ENCODE measurements around the gene SERPINC1.
"Not testable (repeated sequence)": the region's sequence is repeated elsewhere in the genome, so short reads cannot be mapped to it uniquely, and the experiment has no call there.

SERPINC1 gene

DNA sequence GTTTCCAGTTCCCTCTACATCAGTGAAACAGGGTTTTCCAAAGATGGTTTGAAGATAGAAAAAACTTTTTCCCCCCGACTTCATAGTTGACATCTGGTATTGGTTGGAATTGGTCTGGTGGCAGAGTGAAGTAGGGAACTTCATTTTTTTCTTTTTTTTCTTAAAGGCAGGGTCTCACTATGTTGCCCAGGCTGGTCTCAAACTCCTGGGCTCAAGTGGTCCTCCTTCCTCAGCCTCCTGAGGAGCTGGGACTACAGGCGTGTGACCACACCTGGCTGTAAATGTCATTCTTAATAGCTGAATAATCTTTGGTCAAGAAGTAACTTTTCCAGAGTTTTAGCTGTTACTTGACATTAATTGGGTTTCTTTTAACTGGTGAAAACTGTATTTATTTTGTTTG lies 27.2 kb downstream of the SERPINC1 start:
- no peak for DNase-seq (ENCODE audit: low spot score)

DNA sequence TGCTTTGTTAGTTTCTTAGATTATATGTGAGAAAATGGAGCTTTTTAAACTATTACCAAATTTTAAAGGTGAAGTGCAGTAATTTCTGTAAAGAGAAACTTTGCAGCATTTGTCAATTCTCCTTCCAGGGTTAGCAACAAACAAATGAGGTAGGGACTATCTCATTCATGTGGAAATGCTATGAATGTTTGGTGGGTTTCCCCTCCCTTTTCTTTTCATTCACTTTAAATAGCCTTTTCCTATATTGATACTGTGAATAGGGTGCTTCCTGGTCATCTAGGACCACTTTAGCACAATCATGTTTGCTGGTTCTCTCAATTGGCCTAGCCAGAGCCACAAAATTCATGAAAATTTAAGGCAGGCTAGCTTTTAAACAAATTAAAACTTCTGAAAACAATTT lies 28.4 kb downstream of the SERPINC1 start:
- no peak for DNase-seq (ENCODE audit: low spot score)

DNA sequence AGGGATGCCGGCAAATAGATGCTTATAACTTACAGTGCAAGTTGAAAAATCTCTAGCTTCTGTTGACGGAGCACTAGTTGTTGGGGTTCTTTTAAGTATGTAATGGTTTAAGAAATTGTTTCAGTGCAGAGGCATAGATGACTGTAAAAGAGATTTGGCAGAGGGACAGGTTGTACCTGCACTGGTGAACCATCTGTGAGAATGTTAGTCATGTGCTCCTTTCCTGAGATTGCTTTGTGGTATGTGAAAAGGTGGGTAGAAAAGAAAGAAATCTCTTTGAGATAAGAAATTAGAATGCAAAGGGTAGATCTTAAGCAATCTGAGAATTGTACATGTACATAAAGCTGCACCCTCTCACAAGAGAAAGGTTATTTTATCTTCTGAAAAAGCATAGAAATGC lies 29.5 kb downstream of the SERPINC1 start:
- DNase-seq (ENCODE audit: low spot score) = no peak

DNA sequence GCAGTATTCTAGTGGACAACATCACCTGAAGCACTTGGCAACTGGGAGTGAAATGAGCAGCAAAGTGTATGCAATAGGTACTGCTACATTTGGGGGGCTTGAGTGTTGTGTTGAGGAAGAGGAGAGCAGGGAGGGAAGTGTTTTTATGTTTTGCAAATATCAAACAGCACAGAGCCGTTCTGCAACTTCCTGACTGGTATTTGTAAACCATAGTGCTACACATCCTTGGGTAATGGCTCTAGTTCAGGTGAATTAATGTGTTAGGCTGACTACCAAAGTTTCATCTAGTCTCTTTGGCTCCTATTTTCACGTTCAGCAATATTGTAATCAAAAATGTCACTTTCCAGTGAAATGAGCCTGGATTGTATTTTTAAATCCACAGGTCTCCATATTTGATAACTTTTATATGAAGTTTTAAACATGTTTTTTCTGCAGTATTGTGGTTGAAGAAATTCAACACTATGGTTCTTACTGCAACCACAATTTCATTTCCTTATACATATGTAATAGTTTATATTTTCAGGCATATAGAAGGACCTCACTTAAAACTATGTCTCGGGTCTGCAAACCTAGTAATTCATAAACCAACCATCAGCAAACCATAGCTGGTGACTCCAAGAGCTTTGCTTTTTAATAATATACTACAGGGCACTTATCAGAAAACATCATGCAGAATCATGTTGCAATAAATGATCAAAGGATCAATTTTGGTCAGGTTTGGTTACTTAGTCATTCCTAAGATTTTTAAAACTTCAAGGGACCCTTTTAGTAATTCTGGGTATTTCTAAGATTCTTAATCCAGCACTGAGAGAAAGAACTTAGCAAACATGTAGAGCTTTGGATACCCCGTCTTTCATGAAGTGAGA lies 30.1 kb downstream of the SERPINC1 start:
- DNase-seq (ENCODE audit: low spot score) = no peak

DNA sequence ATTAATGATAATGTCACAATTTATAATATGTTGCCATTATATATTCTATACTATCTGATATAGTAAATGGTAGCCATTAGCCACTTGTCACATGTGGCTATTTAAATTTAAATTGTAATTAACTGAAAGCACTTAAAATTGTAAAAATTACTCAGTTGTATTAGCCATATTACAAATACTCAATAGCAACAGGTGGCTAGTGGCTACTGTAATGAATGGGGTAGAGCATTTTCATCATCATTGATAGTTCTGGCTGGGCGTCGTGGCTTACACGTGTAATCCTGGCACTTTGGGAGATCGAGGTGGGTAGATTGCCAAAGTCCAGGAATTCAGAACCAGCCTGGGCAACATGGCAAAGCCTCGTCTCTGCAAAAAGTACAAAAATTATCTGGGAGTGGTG lies 32.4 kb downstream of the SERPINC1 start:
- DNase-seq (ENCODE audit: low spot score) = no peak

DNA sequence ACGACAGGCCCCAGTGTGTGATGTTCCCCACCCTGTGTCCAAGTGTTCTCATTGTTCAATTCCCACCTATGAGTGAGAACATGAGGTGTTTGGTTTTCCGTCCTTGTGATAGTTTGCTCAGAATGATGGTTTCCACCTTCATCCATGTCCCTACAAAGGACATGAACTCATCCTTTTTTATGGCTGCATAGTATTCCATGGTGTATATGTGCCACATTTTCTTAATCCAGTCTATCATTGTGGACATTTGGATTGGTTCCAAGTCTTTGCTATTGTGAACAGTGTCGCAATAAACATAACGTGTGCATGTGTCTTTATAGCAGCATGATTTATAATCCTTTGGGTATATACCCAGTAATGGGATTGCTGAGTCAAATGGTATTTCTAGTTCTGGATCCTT lies 36.0 kb downstream of the SERPINC1 start:
- not testable (repeated sequence) for DNase-seq (ENCODE audit: low spot score)

DNA sequence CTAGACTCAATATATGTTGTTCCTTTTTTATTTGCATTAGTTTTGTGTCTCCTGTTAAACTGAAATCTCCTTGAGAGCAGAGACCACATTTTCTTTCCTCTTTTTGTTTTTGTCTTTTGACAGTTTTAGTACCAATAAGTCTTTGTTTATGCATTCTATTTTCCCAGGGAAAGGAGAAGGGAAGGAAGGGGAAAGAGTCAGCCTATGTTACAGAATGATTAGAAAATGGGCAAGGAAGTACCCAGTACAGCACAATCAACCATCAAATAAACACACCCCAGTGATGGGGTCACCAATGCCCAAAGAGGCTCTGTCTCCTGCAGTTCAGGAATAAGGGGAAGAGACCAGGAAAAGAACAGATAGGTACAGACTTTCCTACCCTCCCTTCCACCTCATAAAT lies 38.9 kb downstream of the SERPINC1 start:
- no peak for DNase-seq (ENCODE audit: low spot score)

DNA sequence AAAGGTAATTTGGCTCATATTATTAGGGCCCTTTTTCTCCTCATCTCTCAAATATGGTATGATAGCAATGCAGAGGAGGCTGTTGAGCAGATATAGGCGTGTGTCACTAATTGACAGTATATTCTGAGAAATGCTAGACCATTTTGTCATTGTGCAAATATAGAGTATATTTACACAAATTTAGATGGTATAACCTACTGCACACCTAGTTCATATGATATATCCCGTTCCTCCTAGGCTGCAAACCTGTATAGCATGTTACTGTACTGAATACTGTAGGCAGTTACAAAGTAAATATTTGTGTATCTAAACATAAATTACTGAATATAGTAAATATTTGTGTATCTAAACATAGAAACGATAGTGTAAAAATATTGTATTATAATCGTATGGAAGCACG lies 40.4 kb downstream of the SERPINC1 start:
- no peak for DNase-seq (ENCODE audit: low spot score)

DNA sequence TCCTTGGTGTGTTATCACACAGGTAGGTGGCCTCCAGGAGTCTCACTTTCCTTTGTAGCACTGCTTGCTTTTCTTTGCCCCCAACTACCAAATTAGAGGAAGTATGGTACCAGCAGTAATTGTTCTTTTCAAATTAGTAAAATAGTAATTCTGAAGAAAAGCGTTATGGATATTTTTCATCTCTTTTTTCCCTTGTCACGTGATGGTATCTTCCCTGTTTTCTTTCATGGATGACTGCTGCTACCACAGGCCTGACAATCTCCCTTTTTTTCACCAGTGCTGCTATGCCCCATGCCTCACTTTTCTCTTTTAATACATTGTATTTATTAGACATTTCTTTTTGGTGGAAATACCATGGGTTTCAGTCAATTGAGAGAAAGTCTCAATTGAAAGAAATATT lies 45.6 kb downstream of the SERPINC1 start:
- no peak for DNase-seq (ENCODE audit: low spot score)

DNA sequence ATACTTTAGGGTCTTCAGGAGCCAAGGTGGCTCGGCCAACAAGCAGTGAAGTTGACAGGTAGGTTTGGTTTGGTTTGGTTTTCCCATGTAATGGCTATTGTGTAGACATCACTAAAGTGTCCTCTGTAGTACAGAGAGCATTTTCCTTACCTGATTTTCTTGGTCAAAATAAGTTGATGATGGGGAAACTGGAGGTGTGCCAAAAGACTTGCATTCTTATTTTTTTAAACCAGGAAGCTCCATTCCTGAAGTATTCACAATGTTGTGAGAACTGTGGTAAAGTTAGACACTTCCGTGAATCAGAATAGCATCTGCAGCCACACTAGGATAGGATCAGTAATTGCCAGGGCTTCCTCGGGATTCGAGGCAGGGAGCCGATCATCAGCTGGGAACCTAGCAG lies 46.0 kb downstream of the SERPINC1 start:
- no peak for DNase-seq (ENCODE audit: low spot score)

DNA sequence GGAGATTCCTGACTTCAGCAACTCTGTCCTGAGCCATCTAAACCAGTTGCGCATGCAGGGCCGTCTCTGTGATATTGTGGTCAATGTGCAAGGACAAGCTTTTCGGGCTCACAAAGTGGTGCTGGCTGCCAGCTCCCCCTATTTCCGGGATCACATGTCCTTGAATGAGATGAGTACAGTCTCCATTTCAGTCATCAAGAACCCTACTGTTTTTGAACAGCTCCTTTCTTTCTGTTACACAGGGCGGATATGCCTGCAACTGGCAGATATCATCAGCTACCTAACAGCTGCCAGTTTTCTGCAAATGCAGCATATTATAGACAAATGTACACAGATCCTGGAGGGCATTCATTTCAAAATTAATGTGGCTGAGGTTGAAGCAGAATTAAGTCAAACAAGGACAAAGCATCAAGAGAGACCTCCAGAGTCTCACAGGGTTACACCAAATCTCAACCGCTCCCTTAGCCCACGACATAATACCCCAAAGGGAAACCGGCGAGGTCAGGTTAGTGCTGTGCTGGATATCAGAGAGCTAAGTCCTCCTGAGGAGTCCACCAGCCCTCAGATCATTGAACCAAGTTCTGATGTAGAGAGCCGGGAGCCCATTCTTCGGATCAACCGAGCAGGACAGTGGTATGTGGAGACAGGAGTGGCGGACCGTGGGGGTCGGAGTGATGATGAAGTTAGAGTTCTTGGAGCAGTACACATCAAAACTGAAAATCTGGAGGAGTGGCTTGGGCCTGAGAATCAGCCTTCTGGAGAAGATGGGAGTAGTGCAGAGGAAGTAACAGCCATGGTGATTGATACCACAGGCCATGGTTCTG lies 46.7 kb downstream of the SERPINC1 start:
- peak; percentile 50 for DNase-seq (ENCODE audit: low spot score)

DNA sequence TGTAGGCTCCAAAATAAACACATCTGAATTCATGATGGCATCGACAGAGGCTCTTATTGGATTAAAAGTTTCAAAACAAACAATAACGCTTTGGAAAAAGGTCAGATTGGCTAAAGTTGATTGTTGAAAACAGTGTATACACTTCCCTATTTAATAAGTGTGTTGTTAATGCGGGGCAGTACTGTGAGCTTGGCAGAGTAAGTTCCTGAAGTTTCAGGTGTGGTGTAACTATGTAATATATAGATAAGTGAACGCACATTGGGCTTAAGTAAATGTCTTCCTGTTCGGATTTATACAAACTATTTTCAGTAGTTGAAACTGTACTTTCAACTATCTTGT lies 48.1 kb downstream of the SERPINC1 start:
- peak; percentile 20 for DNase-seq (ENCODE audit: low spot score)

DNA sequence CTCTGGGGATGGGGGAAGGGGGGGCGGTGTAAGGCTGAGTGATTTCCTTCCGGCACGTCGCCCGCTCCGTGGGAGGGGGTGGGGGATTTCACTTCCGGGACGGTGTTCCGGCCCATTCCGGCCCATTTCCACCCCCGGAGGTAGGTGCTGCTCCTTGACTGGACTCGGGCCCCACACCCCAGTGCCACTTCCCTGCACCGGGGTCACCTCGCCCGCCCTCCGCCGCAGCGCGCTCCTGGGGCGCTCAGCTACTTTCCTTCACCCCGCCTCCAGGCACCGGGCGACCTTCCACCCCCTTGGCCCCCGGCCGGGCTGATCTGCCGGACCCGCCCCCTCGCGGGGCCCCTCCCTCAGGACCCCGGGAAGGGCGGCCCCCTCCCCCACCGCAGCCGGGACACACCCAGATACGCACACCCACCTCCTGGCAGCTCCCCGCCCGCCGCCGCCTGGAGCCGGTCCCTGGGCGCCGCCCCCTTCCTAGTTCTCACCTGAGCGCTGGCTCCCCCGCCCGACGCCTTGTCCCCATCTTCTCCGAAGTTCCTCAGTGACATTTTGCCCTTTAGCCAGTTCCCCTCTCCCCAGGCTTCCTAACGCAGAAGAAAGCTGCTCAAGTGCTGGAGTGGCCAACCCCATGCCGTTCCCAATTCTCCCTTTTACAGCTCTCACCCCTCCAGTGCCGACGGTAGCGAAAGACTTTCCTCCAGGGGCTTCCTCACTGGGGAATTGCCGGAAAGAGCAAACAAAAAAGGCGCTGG lies 48.7 kb downstream of the SERPINC1 start, which contains the start of gene ZBTB37:
TSS of gene ZBTB37 (plus strand) at position 115 of the 755 bp plus-strand sequence. CDS start 1,846 bp downstream, outside the sequence.
- DNase-seq (ENCODE audit: low spot score) = peak; percentile 70

DNA sequence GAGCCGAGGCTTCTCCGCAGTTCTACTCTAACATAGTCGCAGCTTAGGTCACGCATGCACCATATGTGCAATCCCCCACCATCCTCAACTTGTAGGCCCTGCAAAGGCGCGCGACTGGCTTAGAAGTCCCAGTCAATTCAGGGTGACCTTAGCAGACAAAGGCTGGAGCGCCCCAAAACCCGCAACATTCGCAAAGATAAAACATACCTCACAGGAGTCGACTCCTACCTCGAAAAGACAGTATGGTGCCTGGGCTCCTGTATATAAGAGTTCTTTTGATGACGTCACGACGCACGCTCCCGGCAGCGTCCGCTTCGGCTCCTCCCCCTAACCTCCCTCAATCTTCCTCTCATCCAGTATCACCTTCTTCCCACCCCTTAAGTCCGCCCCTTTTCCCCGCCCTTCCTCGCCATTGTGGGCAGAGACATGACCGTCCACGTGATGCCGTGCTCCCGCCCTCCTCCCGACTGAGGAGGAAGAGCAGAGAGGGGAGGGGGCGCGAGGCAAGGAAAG lies 49.3 kb downstream of the SERPINC1 start, which contains the start of gene GAS5:
TSS of gene GAS5 (minus strand) at position 237 of the 513 bp plus-strand sequence.
- peak; percentile 99 for DNase-seq (ENCODE audit: low spot score)

DNA sequence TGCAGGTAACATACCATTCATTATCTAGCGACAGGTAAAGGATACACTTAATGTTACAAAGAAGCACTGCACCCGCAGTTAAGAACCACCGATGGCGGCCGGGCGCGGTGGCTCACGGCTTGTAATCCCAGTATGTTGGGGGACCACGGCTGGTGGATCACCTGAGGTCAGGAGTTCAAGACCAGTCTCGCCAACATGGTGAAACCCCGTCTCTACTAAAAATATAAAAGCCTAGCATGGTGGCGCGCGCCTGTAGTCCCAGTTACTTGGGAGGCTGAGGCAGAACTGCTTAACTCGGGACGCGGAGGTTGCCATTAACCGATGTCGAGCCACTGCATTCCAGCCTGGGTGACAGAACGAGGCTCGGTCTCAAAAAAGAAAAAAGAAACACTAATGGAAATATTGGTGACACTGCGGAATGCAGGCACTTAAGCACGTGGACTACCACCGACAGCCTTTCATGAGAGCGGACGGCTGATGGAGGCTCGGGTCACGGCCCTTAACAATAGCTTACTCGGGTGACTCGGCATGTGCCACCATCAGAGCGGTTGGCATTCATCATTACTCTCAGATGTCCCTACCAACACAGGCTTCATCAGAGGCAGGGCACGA lies 49.9 kb downstream of the SERPINC1 start:
- DNase-seq (ENCODE audit: low spot score) = no peak

DNA sequence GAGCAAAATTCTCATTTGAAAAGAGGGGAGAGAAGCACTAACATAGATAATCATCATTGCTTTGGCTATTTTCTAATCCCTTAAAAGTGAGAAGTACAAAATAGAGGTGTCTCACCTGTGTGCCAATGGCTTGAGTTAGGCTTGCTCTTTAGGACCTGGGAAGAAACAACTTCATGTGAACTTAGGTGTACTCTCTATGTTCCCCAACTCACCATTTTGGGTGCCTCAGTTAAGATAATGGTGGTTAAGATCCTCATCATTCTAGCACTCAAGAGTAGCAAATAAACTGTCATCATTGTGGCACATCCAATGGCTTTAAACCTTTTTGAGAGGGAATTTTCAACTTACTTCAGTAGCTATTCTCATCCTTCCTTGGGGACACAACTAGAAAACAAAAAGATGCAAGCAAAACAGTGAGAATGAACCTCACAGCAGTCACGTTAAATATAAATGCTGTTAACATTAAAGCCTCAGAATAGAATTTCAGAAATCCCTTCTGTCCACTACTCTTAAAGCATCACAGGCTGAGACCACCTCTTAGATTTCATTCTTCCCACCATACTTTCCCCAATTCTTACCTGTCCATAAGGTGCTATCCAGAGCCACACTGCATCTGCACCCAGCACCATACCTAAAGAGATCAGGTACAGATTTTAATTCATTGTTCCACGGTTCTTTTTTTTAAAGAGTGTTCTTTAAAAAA lies 50.6 kb downstream of the SERPINC1 start:
- DNase-seq (ENCODE audit: low spot score) = peak; percentile 22

DNA sequence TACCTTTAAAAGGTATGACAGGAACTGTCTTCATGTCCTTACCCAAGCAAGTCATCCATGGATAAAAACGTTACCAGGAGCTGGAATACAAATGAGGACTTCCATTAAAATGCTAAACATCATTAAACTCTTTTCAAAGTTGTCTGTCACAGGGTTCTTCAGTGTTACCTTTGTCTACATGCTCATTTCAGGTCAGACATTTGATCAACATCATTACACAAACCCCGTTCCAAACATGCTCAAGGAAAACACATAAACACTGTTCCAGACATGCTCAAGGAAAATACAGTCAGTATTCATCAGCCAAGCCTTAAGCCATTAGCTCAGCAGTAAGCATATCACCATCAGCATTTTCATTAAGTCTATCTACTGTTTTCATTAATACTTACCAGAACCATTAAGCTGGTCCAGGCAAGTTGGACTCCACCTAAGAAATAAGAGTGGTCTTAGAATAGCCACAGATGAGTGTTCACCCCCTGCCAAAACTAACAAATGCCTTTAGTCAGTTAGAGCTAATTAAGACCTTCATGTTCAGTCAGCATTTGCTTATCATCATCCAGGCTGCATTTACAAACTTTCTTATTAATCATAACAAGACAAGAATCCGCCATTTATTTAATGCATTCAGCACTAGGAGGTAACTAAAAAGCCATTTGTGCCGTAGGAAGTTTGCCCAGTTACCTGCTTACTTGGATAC lies 51.5 kb downstream of the SERPINC1 start:
- peak; percentile 28 for DNase-seq (ENCODE audit: low spot score)

DNA sequence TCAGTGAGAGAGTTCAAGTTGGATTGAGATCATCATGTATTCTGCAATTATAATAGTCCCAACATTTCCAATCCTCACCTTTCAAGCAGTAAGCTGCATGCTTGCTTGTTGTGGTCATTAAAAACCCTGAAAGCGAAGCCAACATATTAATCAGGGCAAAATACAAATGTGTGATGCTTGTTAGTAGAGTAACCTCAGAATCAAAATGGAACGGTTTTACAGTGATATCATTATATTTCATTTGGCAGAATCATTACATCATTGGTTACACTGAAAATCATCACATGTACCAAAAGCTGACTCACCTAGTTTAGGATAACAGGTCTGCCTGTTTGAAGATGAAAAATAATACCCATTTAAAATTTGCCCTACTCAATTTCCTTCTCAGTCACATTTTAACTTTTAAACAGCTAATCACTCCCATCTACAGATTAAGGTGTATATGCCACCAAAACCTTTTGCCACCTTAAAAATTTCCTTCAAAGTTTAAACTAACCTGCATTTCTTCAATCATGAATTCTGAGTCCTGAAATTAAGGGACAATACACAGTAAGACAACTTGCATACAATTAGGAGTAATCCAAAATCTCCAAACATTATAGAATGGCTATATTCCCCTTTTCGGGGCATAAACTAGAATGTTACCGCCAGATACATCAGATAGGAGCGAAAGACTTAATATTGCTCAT lies 52.8 kb downstream of the SERPINC1 start:
- DNase-seq (ENCODE audit: low spot score) = no peak

DNA sequence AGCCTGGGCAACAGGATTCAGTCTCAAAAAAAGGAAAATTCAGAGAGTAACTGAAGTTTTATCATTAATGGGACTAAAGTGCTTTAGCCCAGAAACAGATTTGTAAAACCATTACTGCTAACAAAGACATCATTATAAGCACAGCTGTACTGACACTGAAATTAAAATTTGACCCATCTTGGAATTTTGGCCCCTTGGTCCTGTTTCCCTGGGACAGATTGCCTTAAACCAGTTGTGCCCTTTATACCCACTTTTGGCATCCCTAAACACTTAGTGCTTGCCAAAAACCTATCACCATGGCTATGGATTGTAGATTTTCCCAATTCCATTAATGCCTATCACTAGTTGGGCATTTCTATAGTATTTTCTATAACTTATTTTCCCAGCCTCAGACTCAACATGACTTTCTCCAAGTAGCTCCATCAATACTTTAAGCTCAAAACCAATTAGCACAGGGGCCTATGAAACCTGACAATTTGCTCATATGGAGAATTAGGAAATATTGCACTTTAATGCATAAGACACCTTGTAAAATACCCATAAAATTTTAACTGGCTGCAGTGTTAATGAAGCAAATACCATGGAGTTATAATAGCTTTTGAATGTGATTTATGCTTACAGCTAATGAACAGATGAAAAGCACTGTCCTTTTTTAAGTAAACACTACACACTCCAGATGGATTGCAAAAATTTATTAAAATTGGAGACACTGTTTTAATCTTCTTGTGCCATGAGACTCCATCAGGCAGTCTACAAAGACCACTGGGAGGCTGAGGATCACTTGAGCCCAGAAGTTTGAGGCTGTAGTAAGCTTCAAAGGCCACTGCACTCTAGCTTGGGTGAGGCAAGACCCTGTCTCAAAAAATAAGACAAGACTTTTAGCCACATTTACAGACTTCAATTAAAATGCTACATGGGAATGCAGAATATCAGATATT lies 53.6 kb downstream of the SERPINC1 start:
- no peak for DNase-seq (ENCODE audit: low spot score)

All from hematopoietic multipotent progenitor cell treated with erythropoietin and hydrocortisone succinate and interleukin-3 and kit ligand, for 15 days (in vitro differentiated cells).